ENCODE measurements around the gene HOXA3. TPM values are rescaled to one million over a fixed set of nuclear protein-coding genes. Genes with fewer than 3 reads are reported as not detected.

The HOXA3 gene
- total RNA-seq, 1 experiment from 2014 or later, result not detected

- Mint-ChIP-seq H3K27me3 (ENCODE audit: low read depth) (peaks cover 100% of the 10 kb centered on the region), H3K27ac (no peak overlapping the region), H3K4me1 (peaks cover 69% of the 10 kb centered on the region), H3K9me3 (no peaks in the 10 kb centered on the region), H3K4me3 (peak overlapping the region; percentile 76), H3K36me3 (peaks cover 6% of the 10 kb centered on the region)
- ChIA-PET POLR2A (no interaction called here), CTCF (interaction anchor here (0.8 to 2.7 kb wide), 7 partner anchors 14 to 237 kb away, joined by 3 to 10 read pairs (median 3); partner anchors contain the start of gene SKAP2)
- ATAC-seq, result peak; percentile 10
- TF ChIP-seq ZBTB21 (CRISPR knock-in tag; IDR thresholded peaks at IDR 0.05; ENCODE audit: borderline replicate concordance) (no peak), MXD4 (CRISPR knock-in tag; IDR thresholded peaks at IDR 0.05; ENCODE audit: borderline replicate concordance) (no peak), RELA (CRISPR knock-in tag; IDR thresholded peaks at IDR 0.05; ENCODE audit: borderline replicate concordance) (no peak), ZNF263 (CRISPR knock-in tag; IDR thresholded peaks at IDR 0.05; ENCODE audit: low read depth) (no peak), ZBTB43 (CRISPR knock-in tag; IDR thresholded peaks at IDR 0.05) (no peak), CBFB (CRISPR knock-in tag; IDR thresholded peaks at IDR 0.05; ENCODE audit: low read depth) (no peak), ZNF219 (CRISPR knock-in tag; IDR thresholded peaks at IDR 0.05; ENCODE audit: borderline replicate concordance) (no peak), ESRRA (CRISPR knock-in tag; IDR thresholded peaks at IDR 0.05; ENCODE audit: borderline replicate concordance) (no peak), MYBL2 (CRISPR knock-in tag; IDR thresholded peaks at IDR 0.05) (no peak), FOXK1 (CRISPR knock-in tag; IDR thresholded peaks at IDR 0.05) (no peak), JAZF1 (CRISPR knock-in tag; IDR thresholded peaks at IDR 0.05) (no peak), GTF2I (CRISPR knock-in tag; conservative IDR thresholded peaks at IDR 0.05) (no peak), FOXP1 (CRISPR knock-in tag; IDR thresholded peaks at IDR 0.05; ENCODE audit: borderline replicate concordance) (no peak), PREB (CRISPR knock-in tag; IDR thresholded peaks at IDR 0.05; ENCODE audit: borderline replicate concordance) (no peak), NR3C1 (CRISPR knock-in tag; conservative IDR thresholded peaks at IDR 0.05; ENCODE audit: low read depth) (no peak)
- TF ChIP-seq, protein P1, sequence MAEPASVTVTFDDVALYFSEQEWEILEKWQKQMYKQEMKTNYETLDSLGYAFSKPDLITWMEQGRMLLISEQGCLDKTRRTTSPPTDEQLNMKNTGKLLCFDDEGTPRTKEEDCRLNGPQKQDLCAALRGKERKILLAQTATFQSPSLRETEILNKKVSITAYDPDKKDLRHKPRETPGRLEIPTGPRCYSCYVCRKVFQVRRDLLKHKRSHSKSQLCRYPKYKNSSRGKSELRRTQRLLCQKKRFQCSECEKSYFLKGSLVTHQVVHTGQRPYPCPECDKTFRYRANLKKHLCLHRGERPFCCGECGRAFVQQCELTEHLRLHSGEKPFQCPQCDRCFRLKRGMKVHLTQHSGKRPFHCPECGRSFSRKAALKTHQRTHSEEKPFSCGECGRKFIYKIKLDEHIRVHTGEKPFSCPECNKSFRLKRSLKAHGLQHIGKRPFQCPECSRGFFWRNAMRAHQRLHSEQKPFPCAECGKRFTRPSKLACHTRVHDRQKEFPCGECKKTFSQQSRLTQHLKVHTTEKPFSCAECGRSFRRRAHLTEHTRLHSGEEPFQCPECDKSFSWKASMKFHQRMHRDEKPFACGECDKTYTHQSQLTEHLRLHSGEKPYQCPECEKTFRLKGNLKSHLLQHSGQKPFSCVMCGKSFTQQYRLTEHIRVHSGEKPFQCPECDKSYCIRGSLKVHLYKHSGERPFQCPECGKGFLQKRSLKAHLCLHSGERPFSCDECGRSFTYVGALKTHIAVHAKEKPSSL (CRISPR knock-in tag; conservative IDR thresholded peaks at IDR 0.05), result no peak
- TF ChIP-seq, protein P2, sequence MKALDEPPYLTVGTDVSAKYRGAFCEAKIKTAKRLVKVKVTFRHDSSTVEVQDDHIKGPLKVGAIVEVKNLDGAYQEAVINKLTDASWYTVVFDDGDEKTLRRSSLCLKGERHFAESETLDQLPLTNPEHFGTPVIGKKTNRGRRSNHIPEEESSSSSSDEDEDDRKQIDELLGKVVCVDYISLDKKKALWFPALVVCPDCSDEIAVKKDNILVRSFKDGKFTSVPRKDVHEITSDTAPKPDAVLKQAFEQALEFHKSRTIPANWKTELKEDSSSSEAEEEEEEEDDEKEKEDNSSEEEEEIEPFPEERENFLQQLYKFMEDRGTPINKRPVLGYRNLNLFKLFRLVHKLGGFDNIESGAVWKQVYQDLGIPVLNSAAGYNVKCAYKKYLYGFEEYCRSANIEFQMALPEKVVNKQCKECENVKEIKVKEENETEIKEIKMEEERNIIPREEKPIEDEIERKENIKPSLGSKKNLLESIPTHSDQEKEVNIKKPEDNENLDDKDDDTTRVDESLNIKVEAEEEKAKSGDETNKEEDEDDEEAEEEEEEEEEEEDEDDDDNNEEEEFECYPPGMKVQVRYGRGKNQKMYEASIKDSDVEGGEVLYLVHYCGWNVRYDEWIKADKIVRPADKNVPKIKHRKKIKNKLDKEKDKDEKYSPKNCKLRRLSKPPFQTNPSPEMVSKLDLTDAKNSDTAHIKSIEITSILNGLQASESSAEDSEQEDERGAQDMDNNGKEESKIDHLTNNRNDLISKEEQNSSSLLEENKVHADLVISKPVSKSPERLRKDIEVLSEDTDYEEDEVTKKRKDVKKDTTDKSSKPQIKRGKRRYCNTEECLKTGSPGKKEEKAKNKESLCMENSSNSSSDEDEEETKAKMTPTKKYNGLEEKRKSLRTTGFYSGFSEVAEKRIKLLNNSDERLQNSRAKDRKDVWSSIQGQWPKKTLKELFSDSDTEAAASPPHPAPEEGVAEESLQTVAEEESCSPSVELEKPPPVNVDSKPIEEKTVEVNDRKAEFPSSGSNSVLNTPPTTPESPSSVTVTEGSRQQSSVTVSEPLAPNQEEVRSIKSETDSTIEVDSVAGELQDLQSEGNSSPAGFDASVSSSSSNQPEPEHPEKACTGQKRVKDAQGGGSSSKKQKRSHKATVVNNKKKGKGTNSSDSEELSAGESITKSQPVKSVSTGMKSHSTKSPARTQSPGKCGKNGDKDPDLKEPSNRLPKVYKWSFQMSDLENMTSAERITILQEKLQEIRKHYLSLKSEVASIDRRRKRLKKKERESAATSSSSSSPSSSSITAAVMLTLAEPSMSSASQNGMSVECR (CRISPR knock-in tag; IDR thresholded peaks at IDR 0.05; ENCODE audit: borderline replicate concordance), result no peak
- TF ChIP-seq, protein P3, sequence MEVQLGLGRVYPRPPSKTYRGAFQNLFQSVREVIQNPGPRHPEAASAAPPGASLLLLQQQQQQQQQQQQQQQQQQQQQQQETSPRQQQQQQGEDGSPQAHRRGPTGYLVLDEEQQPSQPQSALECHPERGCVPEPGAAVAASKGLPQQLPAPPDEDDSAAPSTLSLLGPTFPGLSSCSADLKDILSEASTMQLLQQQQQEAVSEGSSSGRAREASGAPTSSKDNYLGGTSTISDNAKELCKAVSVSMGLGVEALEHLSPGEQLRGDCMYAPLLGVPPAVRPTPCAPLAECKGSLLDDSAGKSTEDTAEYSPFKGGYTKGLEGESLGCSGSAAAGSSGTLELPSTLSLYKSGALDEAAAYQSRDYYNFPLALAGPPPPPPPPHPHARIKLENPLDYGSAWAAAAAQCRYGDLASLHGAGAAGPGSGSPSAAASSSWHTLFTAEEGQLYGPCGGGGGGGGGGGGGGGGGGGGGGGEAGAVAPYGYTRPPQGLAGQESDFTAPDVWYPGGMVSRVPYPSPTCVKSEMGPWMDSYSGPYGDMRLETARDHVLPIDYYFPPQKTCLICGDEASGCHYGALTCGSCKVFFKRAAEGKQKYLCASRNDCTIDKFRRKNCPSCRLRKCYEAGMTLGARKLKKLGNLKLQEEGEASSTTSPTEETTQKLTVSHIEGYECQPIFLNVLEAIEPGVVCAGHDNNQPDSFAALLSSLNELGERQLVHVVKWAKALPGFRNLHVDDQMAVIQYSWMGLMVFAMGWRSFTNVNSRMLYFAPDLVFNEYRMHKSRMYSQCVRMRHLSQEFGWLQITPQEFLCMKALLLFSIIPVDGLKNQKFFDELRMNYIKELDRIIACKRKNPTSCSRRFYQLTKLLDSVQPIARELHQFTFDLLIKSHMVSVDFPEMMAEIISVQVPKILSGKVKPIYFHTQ (CRISPR knock-in tag; IDR thresholded peaks at IDR 0.05), result no peak
- TF ChIP-seq, protein P4, sequence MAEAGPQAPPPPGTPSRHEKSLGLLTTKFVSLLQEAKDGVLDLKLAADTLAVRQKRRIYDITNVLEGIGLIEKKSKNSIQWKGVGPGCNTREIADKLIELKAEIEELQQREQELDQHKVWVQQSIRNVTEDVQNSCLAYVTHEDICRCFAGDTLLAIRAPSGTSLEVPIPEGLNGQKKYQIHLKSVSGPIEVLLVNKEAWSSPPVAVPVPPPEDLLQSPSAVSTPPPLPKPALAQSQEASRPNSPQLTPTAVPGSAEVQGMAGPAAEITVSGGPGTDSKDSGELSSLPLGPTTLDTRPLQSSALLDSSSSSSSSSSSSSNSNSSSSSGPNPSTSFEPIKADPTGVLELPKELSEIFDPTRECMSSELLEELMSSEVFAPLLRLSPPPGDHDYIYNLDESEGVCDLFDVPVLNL (CRISPR knock-in tag; IDR thresholded peaks at IDR 0.05; ENCODE audit: borderline replicate concordance, low read depth), result no peak
- DNase-seq (ENCODE audit: low spot score), result no peak
Observed at GRCh38 chr7:27095050-27095896, 57.1 kb downstream of the HOXA3 start.

Measured in WTC11 (cell line).